Neural progenitor cell (in vitro differentiated cells): ENCODE measurements around the gene PRTFDC1. TPM values are rescaled to one million over a fixed set of nuclear protein-coding genes. Genes with fewer than 3 reads are reported as not detected.
A peak's percentile ranks its signal among the peaks of the same experiment; 100 is the strongest.

Experiments
- DNase-seq: peaks from one replicate; pipeline ENCODE4 v3.0.0-alpha.2; 2016; ENCODE audit warnings: low spot score
- H2AFZ ChIP-seq: fragments of 200-600 bp; sonication (generic); replicated peaks from 2 replicates; pipeline ENCODE4 v1.6.1; 2016; ENCODE audit warnings: antibody characterized with exemption
- H3F3A ChIP-seq: fragments of 200-600 bp; sonication (generic); 2 replicates; pipeline ENCODE4 v1.6.1; 2016; ENCODE audit warnings: antibody characterized with exemption, low read depth
- H3K27ac ChIP-seq: fragments of 200-600 bp; sonication (generic); 2 replicates; pipeline ENCODE4 v1.5.1; 2016; ENCODE audit warnings: mild to moderate bottlenecking
- H3K27me3 ChIP-seq: fragments of 200-600 bp; sonication (generic); 2 replicates; pipeline ENCODE4 v1.6.1; 2016; ENCODE audit warnings: mild to moderate bottlenecking, moderate library complexity
- H3K36me3 ChIP-seq: fragments of 200-600 bp; sonication (generic); 2 replicates; pipeline ENCODE4 v1.5.1; 2016
- H3K4me1 ChIP-seq: fragments of 200-600 bp; sonication (generic); 2 replicates; pipeline ENCODE4 v1.6.1; 2016; ENCODE audit warnings: mixed run types
- H3K4me2 ChIP-seq: fragments of 200-600 bp; sonication (generic); 2 replicates; pipeline ENCODE4 v1.6.1; 2016
- H3K4me3 ChIP-seq: fragments of 200-600 bp; sonication (generic); 2 replicates; pipeline ENCODE4 v1.5.1; 2016
- H3K79me2 ChIP-seq: fragments of 200-600 bp; sonication (generic); 2 replicates; pipeline ENCODE4 v1.6.1; 2016; ENCODE audit warnings: low read depth
- H3K9ac ChIP-seq: fragments of 200-600 bp; sonication (generic); 2 replicates; pipeline ENCODE4 v1.6.1; 2016
- H3K9me3 ChIP-seq: fragments of 200-600 bp; sonication (generic); 2 replicates; pipeline ENCODE4 v1.5.1; 2016; ENCODE audit warnings: low read depth
- H4K20me1 ChIP-seq: fragments of 200-600 bp; sonication (generic); 2 replicates; pipeline ENCODE4 v1.6.1; 2016; ENCODE audit warnings: low read depth
- H3K27ac Mint-ChIP-seq: 3 replicates; pipeline ENCODE4 v1.8.0; 2021; ENCODE audit warnings: mixed read lengths
- H3K27me3 Mint-ChIP-seq: 2 replicates; pipeline ENCODE4 v1.8.0; 2022; ENCODE audit warnings: low read depth, mild to moderate bottlenecking, inconsistent platforms, moderate library complexity, mixed read lengths; ENCODE audit not compliant: insufficient read depth
- H3K36me3 Mint-ChIP-seq: 3 replicates; pipeline ENCODE4 v1.8.0; 2021; ENCODE audit warnings: mixed read lengths
- H3K4me1 Mint-ChIP-seq: 3 replicates; pipeline ENCODE4 v1.8.0; 2021; ENCODE audit warnings: mixed read lengths
- H3K4me3 Mint-ChIP-seq: 3 replicates; pipeline ENCODE4 v1.8.0; 2021; ENCODE audit warnings: mild to moderate bottlenecking, moderate library complexity, mixed read lengths
- H3K9me3 Mint-ChIP-seq: 3 replicates; pipeline ENCODE4 v1.8.0; 2020; ENCODE audit warnings: mixed read lengths
- EZH2 ChIP-seq: fragments of 200-600 bp; sonication (generic); IDR thresholded peaks from 2 replicates; pipeline ENCODE4 v1.6.1; 2017; ENCODE audit warnings: antibody characterized with exemption, mild to moderate bottlenecking, moderate library complexity
- EZH2phosphoT487 ChIP-seq: fragments of 200-600 bp; sonication (generic); IDR thresholded peaks from 2 replicates; pipeline ENCODE4 v1.6.1; 2017; ENCODE audit warnings: antibody characterized with exemption
- total RNA-seq: library from RNA; depleted of rRNA; stranded (reverse); fragments of >200 nt; gene quantifications from 2 replicates; pipeline ENCODE4 v1.2.3, GENCODE V29; 2015; ENCODE audit warnings: low replicate concordance
- TF ChIP-seq, protein P1 (sequence below): fragments of 200-600 bp; sonication (generic); IDR thresholded peaks from 2 replicates; pipeline ENCODE4 v1.5.1; 2017; ENCODE audit warnings: antibody characterized with exemption, mild to moderate bottlenecking

The PRTFDC1 gene
- total RNA-seq, 1 donor from 2014 or later = 37.7 TPM

DNA sequence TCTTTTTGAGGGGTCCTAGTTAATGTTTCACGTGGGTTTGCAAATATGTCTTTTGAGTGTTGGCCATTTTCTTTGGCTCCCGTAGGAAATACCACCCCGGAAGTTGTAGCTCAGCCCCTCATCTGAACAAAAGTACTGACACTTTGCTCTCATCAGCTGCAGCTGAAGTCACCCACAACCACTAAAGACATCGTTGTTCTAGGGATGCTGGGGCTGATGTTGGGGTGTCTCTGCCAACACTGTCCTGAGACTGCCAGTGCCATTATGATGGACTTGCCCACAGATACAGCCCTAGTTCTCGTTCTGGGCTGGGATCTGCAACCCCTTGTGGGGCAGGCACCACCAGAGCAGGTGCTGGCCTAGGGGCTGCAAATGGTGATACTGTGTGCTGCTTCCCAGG, 146.1 kb downstream of the PRTFDC1 start:
- H3K4me1 Mint-ChIP-seq = no peaks in the 10 kb centered on the region
- no peak overlapping the region for H3K4me3 ChIP-seq
- no peaks in the 10 kb centered on the region for H3F3A ChIP-seq
- no peaks in the 10 kb centered on the region for H4K20me1 ChIP-seq
- H3K4me2 ChIP-seq = no peak overlapping the region
- no peaks in the 10 kb centered on the region for H3K9me3 Mint-ChIP-seq
- DNase-seq = no peak
- H2AFZ ChIP-seq = no peak overlapping the region
- H3K27ac ChIP-seq = no peak overlapping the region
- no peak overlapping the region for H3K9ac ChIP-seq
- H3K4me3 Mint-ChIP-seq = no peak overlapping the region
- no peaks in the 10 kb centered on the region for H3K36me3 ChIP-seq
- no peaks in the 10 kb centered on the region for H3K79me2 ChIP-seq
- no peak overlapping the region for H3K27ac Mint-ChIP-seq
- H3K27me3 Mint-ChIP-seq = peaks cover 2% of the 10 kb centered on the region
- H3K36me3 Mint-ChIP-seq = no peaks in the 10 kb centered on the region
- TF ChIP-seq EZH2phosphoT487 (no peak), EZH2 (no peak)
- TF ChIP-seq, protein P1, sequence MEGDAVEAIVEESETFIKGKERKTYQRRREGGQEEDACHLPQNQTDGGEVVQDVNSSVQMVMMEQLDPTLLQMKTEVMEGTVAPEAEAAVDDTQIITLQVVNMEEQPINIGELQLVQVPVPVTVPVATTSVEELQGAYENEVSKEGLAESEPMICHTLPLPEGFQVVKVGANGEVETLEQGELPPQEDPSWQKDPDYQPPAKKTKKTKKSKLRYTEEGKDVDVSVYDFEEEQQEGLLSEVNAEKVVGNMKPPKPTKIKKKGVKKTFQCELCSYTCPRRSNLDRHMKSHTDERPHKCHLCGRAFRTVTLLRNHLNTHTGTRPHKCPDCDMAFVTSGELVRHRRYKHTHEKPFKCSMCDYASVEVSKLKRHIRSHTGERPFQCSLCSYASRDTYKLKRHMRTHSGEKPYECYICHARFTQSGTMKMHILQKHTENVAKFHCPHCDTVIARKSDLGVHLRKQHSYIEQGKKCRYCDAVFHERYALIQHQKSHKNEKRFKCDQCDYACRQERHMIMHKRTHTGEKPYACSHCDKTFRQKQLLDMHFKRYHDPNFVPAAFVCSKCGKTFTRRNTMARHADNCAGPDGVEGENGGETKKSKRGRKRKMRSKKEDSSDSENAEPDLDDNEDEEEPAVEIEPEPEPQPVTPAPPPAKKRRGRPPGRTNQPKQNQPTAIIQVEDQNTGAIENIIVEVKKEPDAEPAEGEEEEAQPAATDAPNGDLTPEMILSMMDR = no peak
- H3K4me1 ChIP-seq = no peaks in the 10 kb centered on the region
- H3K27me3 ChIP-seq = no peaks in the 10 kb centered on the region
- H3K9me3 ChIP-seq = no peaks in the 10 kb centered on the region

DNA sequence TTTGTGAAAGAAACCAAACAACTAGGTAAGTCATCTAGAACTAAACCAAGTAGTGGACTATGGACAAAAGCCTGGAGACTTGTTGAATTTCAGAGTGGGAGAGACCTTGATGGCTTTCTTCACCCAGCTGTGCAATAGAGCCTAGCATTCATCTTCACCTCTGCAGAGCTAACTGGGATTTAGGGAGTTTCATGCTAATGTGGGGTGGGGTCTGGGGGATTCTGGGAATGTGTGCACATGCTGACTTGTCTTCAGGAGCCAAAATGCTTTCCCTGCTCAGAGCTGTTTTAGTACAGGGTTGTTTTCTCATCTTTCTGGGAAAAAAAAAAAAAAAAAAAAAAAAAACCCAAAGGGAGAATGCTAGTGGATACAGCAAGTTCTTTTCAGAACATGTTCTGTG, 147.4 kb downstream of the PRTFDC1 start:
- H3K27me3 Mint-ChIP-seq = peaks cover 2% of the 10 kb centered on the region
- no peaks in the 10 kb centered on the region for H3K4me1 ChIP-seq
- no peak overlapping the region for H3K4me3 ChIP-seq
- H3K9me3 ChIP-seq = no peaks in the 10 kb centered on the region
- TF ChIP-seq EZH2 (no peak), EZH2phosphoT487 (no peak)
- TF ChIP-seq, protein P1 = no peak
- no peaks in the 10 kb centered on the region for H3K9me3 Mint-ChIP-seq
- peak overlapping the region; percentile 26 for H3K27ac Mint-ChIP-seq
- H3K4me1 Mint-ChIP-seq = no peaks in the 10 kb centered on the region
- no peak overlapping the region for H2AFZ ChIP-seq
- H4K20me1 ChIP-seq = no peaks in the 10 kb centered on the region
- no peaks in the 10 kb centered on the region for H3K27me3 ChIP-seq
- no peaks in the 10 kb centered on the region for H3K36me3 ChIP-seq
- H3K79me2 ChIP-seq = no peaks in the 10 kb centered on the region
- no peak overlapping the region for H3K9ac ChIP-seq
- no peak overlapping the region for H3K4me3 Mint-ChIP-seq
- H3K27ac ChIP-seq = no peak overlapping the region
- no peaks in the 10 kb centered on the region for H3F3A ChIP-seq
- H3K36me3 Mint-ChIP-seq = no peaks in the 10 kb centered on the region
- no peak for DNase-seq
- H3K4me2 ChIP-seq = no peak overlapping the region

DNA sequence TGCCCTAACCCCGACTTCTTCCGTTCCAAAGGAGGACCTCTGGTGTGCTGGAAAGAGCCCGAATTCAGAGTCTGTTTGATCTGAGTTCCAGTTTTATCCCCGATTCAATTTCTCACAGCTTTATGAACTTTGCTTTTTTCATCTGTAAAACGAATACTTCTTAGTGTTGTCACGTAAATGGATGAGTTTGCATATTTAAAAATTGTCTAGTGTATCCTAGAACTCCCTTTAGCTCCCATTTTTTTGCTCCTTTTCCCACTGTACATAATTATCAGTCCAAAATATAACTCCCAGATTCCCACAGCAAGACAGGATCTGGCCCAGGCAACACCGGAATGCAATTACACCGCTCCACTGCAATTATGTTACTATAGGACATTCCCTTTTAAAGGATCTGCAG, 148.0 kb downstream of the PRTFDC1 start:
- Histone ChIP-seq H2AFZ (no peak overlapping the region), H3K9ac (no peak overlapping the region), H3K79me2 (no peaks in the 10 kb centered on the region), H3K27me3 (no peaks in the 10 kb centered on the region), H4K20me1 (no peaks in the 10 kb centered on the region), H3K4me2 (no peak overlapping the region), H3K4me1 (no peaks in the 10 kb centered on the region), H3K36me3 (no peaks in the 10 kb centered on the region), H3K27ac (no peak overlapping the region), H3K4me3 (no peak overlapping the region), H3K9me3 (no peaks in the 10 kb centered on the region), H3F3A (no peaks in the 10 kb centered on the region)
- H3K4me3 Mint-ChIP-seq = no peak overlapping the region
- no peaks in the 10 kb centered on the region for H3K36me3 Mint-ChIP-seq
- H3K9me3 Mint-ChIP-seq = no peaks in the 10 kb centered on the region
- H3K27me3 Mint-ChIP-seq = peaks cover 2% of the 10 kb centered on the region
- no peaks in the 10 kb centered on the region for H3K4me1 Mint-ChIP-seq
- DNase-seq = no peak
- peak overlapping the region; percentile 26 for H3K27ac Mint-ChIP-seq
- TF ChIP-seq, protein P1 = no peak
- no peak for TF ChIP-seq EZH2
- TF ChIP-seq EZH2phosphoT487 = no peak
